IPS-18a (cell line): Measurements from ENCODE around the gene RBM27.
"Not testable (repeated sequence)": the region's sequence is repeated elsewhere in the genome, so short reads cannot be mapped to it uniquely, and the experiment has no call there.

ENCODE experiments used
- H3K27ac ChIP-seq: one replicate; pipeline ENCODE4 v1.5.1; 2013; ENCODE audit warnings: low read length
- H3K27me3 ChIP-seq: one replicate; pipeline ENCODE4 v1.6.1; 2013; ENCODE audit warnings: mild to moderate bottlenecking, low read length; ENCODE audit not compliant: control insufficient read depth, insufficient read depth
- H3K36me3 ChIP-seq: one replicate; pipeline ENCODE4 v1.6.1; 2013; ENCODE audit warnings: low read depth, low read length; ENCODE audit not compliant: control insufficient read depth
- H3K4me1 ChIP-seq: one replicate; pipeline ENCODE4 v1.6.1; 2013; ENCODE audit warnings: low read depth, low read length; ENCODE audit not compliant: control insufficient read depth
- H3K4me3 ChIP-seq: one replicate; pipeline ENCODE4 v1.5.1; 2013; ENCODE audit warnings: low read length
- H3K9ac ChIP-seq: one replicate; pipeline ENCODE4 v1.6.1; 2013; ENCODE audit warnings: mild to moderate bottlenecking, low read length, moderate library complexity
- H3K9me3 ChIP-seq: one replicate; pipeline ENCODE4 v1.6.1; 2013; ENCODE audit warnings: low read depth, low read length; ENCODE audit not compliant: control insufficient read depth

Gene RBM27, protein sequence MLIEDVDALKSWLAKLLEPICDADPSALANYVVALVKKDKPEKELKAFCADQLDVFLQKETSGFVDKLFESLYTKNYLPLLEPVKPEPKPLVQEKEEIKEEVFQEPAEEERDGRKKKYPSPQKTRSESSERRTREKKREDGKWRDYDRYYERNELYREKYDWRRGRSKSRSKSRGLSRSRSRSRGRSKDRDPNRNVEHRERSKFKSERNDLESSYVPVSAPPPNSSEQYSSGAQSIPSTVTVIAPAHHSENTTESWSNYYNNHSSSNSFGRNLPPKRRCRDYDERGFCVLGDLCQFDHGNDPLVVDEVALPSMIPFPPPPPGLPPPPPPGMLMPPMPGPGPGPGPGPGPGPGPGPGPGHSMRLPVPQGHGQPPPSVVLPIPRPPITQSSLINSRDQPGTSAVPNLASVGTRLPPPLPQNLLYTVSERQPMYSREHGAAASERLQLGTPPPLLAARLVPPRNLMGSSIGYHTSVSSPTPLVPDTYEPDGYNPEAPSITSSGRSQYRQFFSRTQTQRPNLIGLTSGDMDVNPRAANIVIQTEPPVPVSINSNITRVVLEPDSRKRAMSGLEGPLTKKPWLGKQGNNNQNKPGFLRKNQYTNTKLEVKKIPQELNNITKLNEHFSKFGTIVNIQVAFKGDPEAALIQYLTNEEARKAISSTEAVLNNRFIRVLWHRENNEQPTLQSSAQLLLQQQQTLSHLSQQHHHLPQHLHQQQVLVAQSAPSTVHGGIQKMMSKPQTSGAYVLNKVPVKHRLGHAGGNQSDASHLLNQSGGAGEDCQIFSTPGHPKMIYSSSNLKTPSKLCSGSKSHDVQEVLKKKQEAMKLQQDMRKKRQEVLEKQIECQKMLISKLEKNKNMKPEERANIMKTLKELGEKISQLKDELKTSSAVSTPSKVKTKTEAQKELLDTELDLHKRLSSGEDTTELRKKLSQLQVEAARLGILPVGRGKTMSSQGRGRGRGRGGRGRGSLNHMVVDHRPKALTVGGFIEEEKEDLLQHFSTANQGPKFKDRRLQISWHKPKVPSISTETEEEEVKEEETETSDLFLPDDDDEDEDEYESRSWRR

DNA sequence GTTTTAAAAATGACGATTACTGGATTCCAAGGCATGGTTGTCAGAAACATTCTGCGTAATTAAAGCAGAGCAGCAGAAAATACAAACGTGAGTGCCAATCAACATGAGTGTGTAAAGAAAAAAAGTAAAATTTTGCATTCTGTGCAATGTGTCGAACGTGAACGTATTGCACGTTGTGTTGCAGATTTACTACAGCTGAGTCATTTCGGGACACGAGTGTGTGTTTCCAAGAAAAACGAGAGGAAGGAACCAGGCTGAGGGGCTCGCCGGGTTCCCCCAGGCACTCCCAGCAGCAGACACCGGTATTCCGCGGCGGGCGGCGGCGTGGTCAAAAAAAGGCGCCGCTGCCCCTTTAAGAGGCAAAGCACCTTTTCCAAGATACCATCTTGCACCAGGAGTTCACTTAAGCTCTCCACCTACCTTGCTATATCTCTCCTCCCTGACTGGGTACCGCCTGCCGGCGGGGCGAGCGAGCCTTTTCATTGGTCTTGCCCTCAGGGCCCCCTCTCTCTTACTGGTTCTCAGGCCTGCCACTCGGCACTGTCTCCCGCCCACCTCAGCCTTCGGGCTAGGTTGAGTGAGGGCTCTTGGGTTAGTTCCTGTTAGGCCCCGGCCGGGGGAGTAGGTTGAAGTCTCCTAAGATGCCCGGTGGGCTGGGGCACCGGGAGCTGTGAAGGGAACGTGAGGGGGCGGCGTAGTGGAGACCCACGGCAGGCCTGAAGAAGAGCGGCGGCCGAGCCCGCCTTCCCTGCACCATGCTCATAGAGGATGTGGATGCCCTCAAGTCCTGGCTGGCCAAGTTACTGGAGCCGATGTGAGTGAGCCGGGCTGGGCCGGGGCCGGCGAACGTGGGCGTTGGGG is at the start of gene RBM27:
RBM27 (plus strand) TSS at position 595 of the 861 bp plus-strand sequence; CDS start at position 756, 161 bp downstream.
- no peaks in the 10 kb centered on the region for H3K9me3 ChIP-seq
- peak within 1 kb of the TSS; percentile 94 for H3K27ac ChIP-seq
- H3K4me1 ChIP-seq = peaks cover 4% of the 10 kb centered on the region
- H3K36me3 ChIP-seq = no peaks in the 10 kb centered on the region
- peak within 1 kb of the TSS; percentile 91 for H3K9ac ChIP-seq
- H3K27me3 ChIP-seq = no peaks in the 10 kb centered on the region
- peak within 1 kb of the TSS; percentile 98 for H3K4me3 ChIP-seq

DNA sequence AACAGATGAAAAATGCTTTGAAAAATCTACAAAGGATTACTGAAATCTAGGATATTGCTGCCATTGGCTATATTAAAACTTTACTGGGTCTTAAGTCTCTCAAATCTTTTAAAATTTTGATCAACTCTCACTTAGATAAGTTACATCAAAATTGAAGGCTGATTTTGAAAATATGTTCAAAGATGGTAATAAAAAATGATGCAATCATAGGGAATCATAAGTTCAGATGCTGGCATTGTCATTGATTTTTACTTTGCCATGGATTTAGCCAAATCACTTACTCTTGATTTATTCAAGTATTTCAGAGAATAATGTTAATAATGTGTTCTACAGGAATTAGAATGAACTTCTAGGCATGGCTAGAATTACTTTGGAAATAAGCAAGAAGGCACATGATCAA is 45.1 kb upstream of the RBM27 start:
- H3K36me3 ChIP-seq = peaks cover 89% of the 10 kb centered on the region
- no peak overlapping the region for H3K9ac ChIP-seq
- no peaks in the 10 kb centered on the region for H3K27me3 ChIP-seq
- no peak overlapping the region for H3K27ac ChIP-seq
- H3K4me1 ChIP-seq = no peaks in the 10 kb centered on the region
- H3K9me3 ChIP-seq = no peaks in the 10 kb centered on the region
- no peak overlapping the region for H3K4me3 ChIP-seq

DNA sequence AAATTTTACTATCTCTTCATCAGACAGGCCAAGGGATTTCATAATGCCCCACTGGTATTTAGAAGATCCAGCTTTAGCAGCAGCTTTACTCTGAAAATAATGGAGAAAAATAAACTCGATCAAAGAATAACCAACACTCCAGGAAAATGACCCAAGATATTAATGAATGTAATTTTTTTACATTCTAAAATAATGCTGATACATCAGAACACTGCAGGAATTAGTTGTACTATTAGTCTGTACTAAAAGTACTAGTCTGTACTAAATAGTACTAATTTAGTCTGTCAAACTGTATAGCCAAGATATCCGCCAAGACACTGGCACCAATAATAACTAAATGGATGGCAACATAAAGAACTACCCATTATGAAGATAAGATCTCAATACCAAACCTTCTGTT is 39.0 kb upstream of the RBM27 start:
- H3K27ac ChIP-seq = no peak overlapping the region
- no peaks in the 10 kb centered on the region for H3K27me3 ChIP-seq
- H3K4me1 ChIP-seq = no peaks in the 10 kb centered on the region
- H3K9ac ChIP-seq = no peak overlapping the region
- no peaks in the 10 kb centered on the region for H3K9me3 ChIP-seq
- no peak overlapping the region for H3K4me3 ChIP-seq
- H3K36me3 ChIP-seq = peaks cover 88% of the 10 kb centered on the region

DNA sequence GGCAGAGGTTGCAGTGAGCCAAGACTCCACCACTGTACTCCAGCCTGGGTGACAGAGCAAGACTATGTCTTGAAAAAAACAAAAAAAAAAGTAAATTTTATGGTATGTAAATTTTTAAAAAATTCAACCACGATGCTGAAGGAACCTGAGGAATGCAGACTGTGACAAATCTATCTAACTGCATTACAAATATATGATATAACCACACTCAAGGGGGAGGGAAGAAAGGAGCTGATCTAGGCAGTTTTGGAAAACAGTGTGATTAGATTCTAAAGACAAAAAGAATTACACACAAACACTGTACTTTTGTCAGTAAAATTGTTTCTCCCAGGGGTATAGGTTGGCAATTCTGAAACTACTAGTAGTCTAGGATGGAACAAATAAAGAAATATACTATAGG is 37.9 kb upstream of the RBM27 start:
- Histone ChIP-seq H3K9ac (no peak overlapping the region), H3K4me3 (no peak overlapping the region), H3K27ac (no peak overlapping the region), H3K4me1 (no peaks in the 10 kb centered on the region), H3K27me3 (no peaks in the 10 kb centered on the region), H3K36me3 (peaks cover 88% of the 10 kb centered on the region), H3K9me3 (no peaks in the 10 kb centered on the region)

DNA sequence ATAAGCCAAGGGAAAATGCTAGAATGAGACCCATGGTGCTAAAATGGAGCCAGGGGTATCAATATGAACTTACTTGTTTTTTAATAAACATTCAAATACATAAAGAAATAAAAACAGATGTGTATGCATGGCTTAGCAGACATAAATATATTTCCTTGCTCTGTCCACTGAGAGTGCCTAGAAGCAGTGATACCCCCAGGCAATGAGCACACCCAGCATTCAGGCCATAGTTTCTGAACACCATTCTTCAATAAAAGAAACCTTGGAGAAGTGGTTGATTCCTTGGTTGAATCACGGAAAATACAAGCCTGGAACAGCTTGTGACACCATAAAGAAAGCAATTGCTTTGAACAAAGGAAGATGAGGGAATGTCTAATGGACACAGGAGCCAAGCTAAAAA is 37.5 kb upstream of the RBM27 start:
- Histone ChIP-seq H3K9ac (no peak overlapping the region), H3K4me3 (no peak overlapping the region), H3K36me3 (peaks cover 88% of the 10 kb centered on the region), H3K4me1 (no peaks in the 10 kb centered on the region), H3K9me3 (no peaks in the 10 kb centered on the region), H3K27ac (no peak overlapping the region), H3K27me3 (no peaks in the 10 kb centered on the region)

DNA sequence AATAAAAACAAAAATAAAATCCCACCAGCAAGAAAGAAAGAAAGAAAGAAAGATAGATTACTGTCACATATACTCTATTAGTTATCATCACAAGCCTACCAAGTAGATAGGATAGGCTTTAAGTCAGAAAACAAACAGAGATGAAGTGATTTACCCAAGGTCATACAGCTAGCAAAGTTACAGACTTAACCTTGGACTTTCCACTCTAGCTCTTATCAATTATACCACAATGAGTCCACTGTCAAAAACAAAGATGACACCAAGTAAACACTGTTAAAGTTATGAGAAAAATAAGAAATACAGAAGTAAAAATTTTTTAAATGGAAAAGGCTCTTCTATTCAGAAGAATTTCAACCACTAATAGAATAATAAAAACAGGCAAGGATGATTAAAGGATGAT is 34.3 kb upstream of the RBM27 start:
- Histone ChIP-seq H3K9ac (no peak overlapping the region), H3K27ac (no peak overlapping the region), H3K9me3 (no peaks in the 10 kb centered on the region), H3K27me3 (no peaks in the 10 kb centered on the region), H3K36me3 (peaks cover 75% of the 10 kb centered on the region), H3K4me1 (no peaks in the 10 kb centered on the region), H3K4me3 (no peak overlapping the region)

DNA sequence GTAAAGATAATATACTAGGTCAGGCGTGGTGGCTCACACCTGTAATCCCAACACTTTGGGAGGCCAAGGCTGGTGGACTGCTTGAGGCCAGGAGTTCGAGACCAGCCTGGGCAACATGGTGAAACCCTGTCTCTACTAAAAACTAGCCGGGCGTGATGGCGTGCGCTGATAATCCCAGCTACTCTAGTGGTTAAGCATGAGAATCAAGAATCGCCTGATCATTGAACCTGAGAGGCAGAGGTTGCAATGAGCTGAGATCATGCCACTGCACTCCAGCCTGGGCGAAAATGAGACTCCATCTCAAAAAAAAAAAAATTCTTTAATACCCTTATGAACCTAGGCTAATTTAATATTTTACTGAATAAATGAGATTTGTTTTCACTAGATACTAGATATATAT is 30.4 kb upstream of the RBM27 start:
- not testable (repeated sequence) for H3K27me3 ChIP-seq, H3K4me1 ChIP-seq, H3K9ac ChIP-seq, H3K9me3 ChIP-seq, H3K27ac ChIP-seq, H3K4me3 ChIP-seq
- peaks cover 56% of the 10 kb centered on the region for H3K36me3 ChIP-seq

DNA sequence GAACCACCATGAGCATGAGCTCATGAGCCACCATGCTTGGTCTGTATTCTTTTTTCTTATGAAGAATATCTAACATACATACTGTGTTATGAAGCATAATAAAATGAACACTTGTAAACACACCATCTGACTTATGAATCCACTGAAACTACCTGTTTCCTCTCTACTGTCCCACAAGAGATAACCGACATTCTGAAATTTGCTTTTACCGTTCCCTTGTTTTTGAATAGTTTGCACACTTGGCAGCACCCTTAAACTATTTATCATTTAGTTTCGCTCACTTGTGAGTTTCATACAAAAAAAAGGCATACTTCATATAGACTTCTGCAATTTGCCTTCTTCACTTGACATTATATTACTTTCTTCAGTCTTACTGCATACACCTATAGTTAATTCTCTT is 29.8 kb upstream of the RBM27 start:
- no peak overlapping the region for H3K27ac ChIP-seq

DNA sequence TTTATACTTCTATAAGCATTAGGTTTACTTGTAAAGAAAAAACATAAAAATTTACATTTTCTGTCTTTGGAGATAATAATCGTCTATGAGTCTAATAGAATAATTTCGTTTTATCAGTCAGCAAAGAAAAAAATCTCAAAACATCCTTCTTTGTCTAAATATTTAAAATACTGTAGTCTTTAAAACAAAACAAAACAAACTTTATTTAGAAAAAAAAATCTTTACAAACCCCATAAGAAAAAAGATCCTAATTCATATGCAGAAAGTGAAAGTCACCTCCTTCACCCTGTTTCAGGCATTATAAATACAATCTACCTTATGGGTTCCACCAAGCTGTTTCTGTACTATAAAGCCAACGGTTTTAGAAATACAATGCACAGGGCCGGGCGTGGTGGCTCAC is 26.6 kb upstream of the RBM27 start:
- Histone ChIP-seq H3K27ac (no peak overlapping the region), H3K9ac (no peak overlapping the region), H3K4me1 (no peaks in the 10 kb centered on the region), H3K4me3 (no peak overlapping the region), H3K27me3 (no peaks in the 10 kb centered on the region), H3K36me3 (peaks cover 33% of the 10 kb centered on the region), H3K9me3 (no peaks in the 10 kb centered on the region)

More for the DNA sequence above, 29.8 kb upstream of the RBM27 start:
- Histone ChIP-seq H3K9ac (no peak overlapping the region), H3K27me3 (no peaks in the 10 kb centered on the region), H3K4me1 (no peaks in the 10 kb centered on the region), H3K36me3 (peaks cover 54% of the 10 kb centered on the region), H3K4me3 (no peak overlapping the region), H3K9me3 (no peaks in the 10 kb centered on the region)

DNA sequence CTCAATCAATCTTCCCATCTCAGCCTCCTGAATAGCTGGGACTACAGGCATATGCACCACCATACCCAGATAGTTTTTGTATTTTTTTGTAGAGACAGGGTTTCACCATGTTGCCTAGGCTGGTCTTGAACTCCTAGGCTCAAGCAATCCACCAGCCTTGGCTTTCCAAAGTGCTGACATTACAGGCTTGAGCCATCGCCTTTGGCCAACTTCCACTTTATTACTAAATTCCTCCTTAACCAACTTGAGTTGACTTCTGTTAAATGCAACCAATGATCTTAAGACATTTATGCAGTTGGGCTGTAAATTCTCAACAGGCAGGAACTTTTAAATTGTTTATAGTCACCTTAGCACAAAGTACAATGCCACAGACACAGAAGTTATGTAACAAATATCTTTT is 23.7 kb upstream of the RBM27 start:
- peaks cover 23% of the 10 kb centered on the region for H3K36me3 ChIP-seq
- H3K4me1 ChIP-seq = no peaks in the 10 kb centered on the region
- no peaks in the 10 kb centered on the region for H3K27me3 ChIP-seq
- H3K27ac ChIP-seq = no peak overlapping the region
- H3K4me3 ChIP-seq = no peak overlapping the region
- H3K9me3 ChIP-seq = no peaks in the 10 kb centered on the region
- no peak overlapping the region for H3K9ac ChIP-seq

DNA sequence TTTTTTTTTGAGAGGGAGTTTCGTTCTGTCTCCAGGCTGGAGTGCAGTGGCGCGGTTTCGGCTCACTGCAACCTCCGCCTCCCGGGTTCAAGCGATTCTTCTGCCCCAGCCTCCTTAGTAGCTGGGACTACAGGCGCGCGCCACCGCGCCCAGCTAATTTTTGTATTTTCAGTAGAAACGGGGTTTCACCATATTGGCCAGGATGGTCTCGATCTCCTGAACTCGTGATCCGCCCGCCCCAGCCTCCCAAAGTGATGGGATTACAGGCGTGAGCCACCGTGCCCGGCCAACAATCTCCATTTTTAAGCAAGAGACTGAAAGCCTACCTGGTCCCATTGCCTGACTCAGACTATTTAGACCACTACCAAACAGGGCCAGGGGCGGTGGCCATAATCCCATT is 20.0 kb upstream of the RBM27 start:
- not testable (repeated sequence) for H3K4me1 ChIP-seq, H3K27ac ChIP-seq, H3K36me3 ChIP-seq, H3K27me3 ChIP-seq, H3K9me3 ChIP-seq
- Histone ChIP-seq H3K4me3 (peak overlapping the region; percentile 82), H3K9ac (peak overlapping the region; percentile 65)
